ENCODE results near the gene SLC17A8. TPM values are rescaled to one million over a fixed set of nuclear protein-coding genes. Genes with fewer than 3 reads are reported as not detected.

The SLC17A8 gene
- polyA plus RNA-seq, 1 donor (not counting 4 experiments of a cell fraction or from before 2014, with no cell fraction given), result not detected

GRCh38 chr12:100414739-100415138 is 57.9 kb downstream of the SLC17A8 start:
- Histone ChIP-seq H3K4me3 (ENCODE audit: control insufficient read depth in 2 of 3, extremely low read depth in 1 of 3, insufficient read depth in 2 of 3, low read depth in 1 of 3, low read length in 3 of 3) (no peak overlapping the region), H4K20me1 (ENCODE audit: control insufficient read depth, extremely low read depth, insufficient read depth, low read length) (no peaks in the 10 kb centered on the region), H3K9me3 (ENCODE audit: control insufficient read depth, low read depth, low read length) (no peaks in the 10 kb centered on the region), H3K9ac (ENCODE audit: control insufficient read depth, extremely low read depth, insufficient read depth, low read length) (no peak overlapping the region), H3K36me3 (ENCODE audit: control insufficient read depth in 2 of 2, extremely low read depth in 1 of 2, insufficient read depth in 2 of 2, low read length in 2 of 2) (no peaks in the 10 kb centered on the region), H3K79me2 (ENCODE audit: control insufficient read depth, insufficient read depth, low read length) (no peaks in the 10 kb centered on the region), H3K27ac (ENCODE audit: control insufficient read depth, insufficient read depth, low read length) (no peak overlapping the region), H3K4me1 (ENCODE audit: control insufficient read depth, extremely low read depth, insufficient read depth, low read length) (no peaks in the 10 kb centered on the region), H3K4me2 (ENCODE audit: control insufficient read depth, extremely low read depth, insufficient read depth, low read depth, low read length) (no peak overlapping the region), H3K27me3 (ENCODE audit: control insufficient read depth, extremely low read depth, insufficient read depth, low read length) (no peaks in the 10 kb centered on the region), H3K9me1 (ENCODE audit: control insufficient read depth, extremely low read depth, insufficient read depth, low read length) (no peaks in the 10 kb centered on the region), H2AFZ (ENCODE audit: control insufficient read depth, low read length) (no peak overlapping the region)
- DNase-seq (ENCODE audit: low read depth, low spot score) (no peak), FAIRE-seq (no peak)
- dilution Hi-C loops (cut with MboI; ENCODE audit: extremely low pct_ligation_motif_present, low sequenced_read_pairs), result no loop called here
- TF ChIP-seq EZH2 (IDR thresholded peaks at IDR 0.05; ENCODE audit: low read length) (no peak), CTCF (optimal IDR thresholded peaks at IDR 0.05 in 1 of 3, IDR thresholded peaks at IDR 0.05 in 1 of 3, conservative IDR thresholded peaks at IDR 0.05 in 1 of 3; ENCODE audit: extremely low read depth in 1 of 3, insufficient read depth in 2 of 3, low read length in 3 of 3) (no peak)

- dilution Hi-C loops (cut with MboI; ENCODE audit: extremely low pct_ligation_motif_present, low sequenced_read_pairs), result no loop called here
- H3K9me3 ChIP-seq (ENCODE audit: control insufficient read depth, low read depth, low read length), result no peaks in the 10 kb centered on the region
- TF ChIP-seq CTCF (optimal IDR thresholded peaks at IDR 0.05 in 1 of 3, IDR thresholded peaks at IDR 0.05 in 1 of 3, conservative IDR thresholded peaks at IDR 0.05 in 1 of 3; ENCODE audit: extremely low read depth in 1 of 3, insufficient read depth in 2 of 3, low read length in 3 of 3) (no peak), EZH2 (IDR thresholded peaks at IDR 0.05; ENCODE audit: low read length) (no peak)
Observed at GRCh38 chr12:100422646-100423045, 65.8 kb downstream of the SLC17A8 start.

More at GRCh38 chr12:100422646-100423045, 65.8 kb downstream of the SLC17A8 start:
- DNase-seq (ENCODE audit: low read depth, low spot score) (no peak), FAIRE-seq (no peak)
- Histone ChIP-seq H3K4me1 (ENCODE audit: control insufficient read depth, extremely low read depth, insufficient read depth, low read length) (peaks cover 10% of the 10 kb centered on the region), H3K4me2 (ENCODE audit: control insufficient read depth, extremely low read depth, insufficient read depth, low read depth, low read length) (no peak overlapping the region), H3K4me3 (ENCODE audit: control insufficient read depth in 2 of 3, extremely low read depth in 1 of 3, insufficient read depth in 2 of 3, low read depth in 1 of 3, low read length in 3 of 3) (no peak overlapping the region), H4K20me1 (ENCODE audit: control insufficient read depth, extremely low read depth, insufficient read depth, low read length) (no peaks in the 10 kb centered on the region), H3K9ac (ENCODE audit: control insufficient read depth, extremely low read depth, insufficient read depth, low read length) (no peak overlapping the region), H3K36me3 (ENCODE audit: control insufficient read depth in 2 of 2, extremely low read depth in 1 of 2, insufficient read depth in 2 of 2, low read length in 2 of 2) (no peaks in the 10 kb centered on the region), H3K27ac (ENCODE audit: control insufficient read depth, insufficient read depth, low read length) (no peak overlapping the region), H2AFZ (ENCODE audit: control insufficient read depth, low read length) (no peak overlapping the region), H3K79me2 (ENCODE audit: control insufficient read depth, insufficient read depth, low read length) (no peaks in the 10 kb centered on the region), H3K27me3 (ENCODE audit: control insufficient read depth, extremely low read depth, insufficient read depth, low read length) (no peaks in the 10 kb centered on the region), H3K9me1 (ENCODE audit: control insufficient read depth, extremely low read depth, insufficient read depth, low read length) (no peaks in the 10 kb centered on the region)

Measured in keratinocyte (primary cell).